GM12878 (cell line): ENCODE data around the gene CDHR2. TPM values are rescaled to one million over a fixed set of nuclear protein-coding genes. Genes with fewer than 3 reads are reported as not detected.
A peak's percentile ranks its signal among the peaks of the same experiment; 100 is the strongest.

ENCODE experiments used
- ATAC-seq: fragments of 200-7000 bp; cut with Tn5 transposase; 3 replicates; pipeline ENCODE4 v1.9.1; 2020; ENCODE audit warnings: mild to moderate bottlenecking, moderate library complexity
- Bru-seq: library from RNA; stranded (reverse); fragments of 400-500 nt; gene quantifications from one replicate; lab custom pipeline; 2021; lab: Mats Ljungman, UMichigan
- BruChase-seq, 2 experiments: library from RNA; stranded (reverse); fragments of 400-500 nt; gene quantifications; one replicate each; lab custom pipeline; 2021; lab: Mats Ljungman, UMichigan
- BruUV-seq: library from RNA; stranded (reverse); fragments of 400-500 nt; replicated peaks from 2 replicates; lab custom pipeline; 2021; lab: Mats Ljungman, UMichigan
- CTCF ChIA-PET: fragments of 300-600 bp; sonication (Branson Sonifier 250); formaldehyde crosslinking; extraction: SDS; loops from one replicate; lab custom pipeline; 2021; ENCODE audit warnings: inconsistent platforms; lab: Yijun Ruan, JAX
- POLR2A ChIA-PET: fragments of 350-600 bp; formaldehyde crosslinking; extraction: SDS; loops from one replicate; lab custom pipeline; 2021; ENCODE audit warnings: inconsistent platforms; lab: Charles Lee
- RAD21 ChIA-PET: fragments of 300-600 bp; sonication (Branson Sonifier 250); formaldehyde crosslinking; loops from one replicate; lab custom pipeline; 2023; ENCODE audit warnings: antibody characterized with exemption; ENCODE audit not compliant: unreplicated experiment; lab: Charles Lee
- SMC1A ChIA-PET: fragments of 300-600 bp; sonication (Branson Sonifier 250); formaldehyde crosslinking; loops from one replicate; lab custom pipeline; 2023; ENCODE audit not compliant: unreplicated experiment, uncharacterized antibody; lab: Charles Lee
- DNase-seq: peaks from one replicate; pipeline ENCODE4 v3.0.0-alpha.2; 2011; ENCODE audit warnings: low read depth, low spot score
- FAIRE-seq: peaks from 3 replicates; lab custom pipeline; 2011; peaks lifted over from hg19 to GRCh38; lab: Jason Lieb, UNC
- H2AFZ ChIP-seq: 2 replicates; pipeline ENCODE4 v1.6.0; 2011; ENCODE audit warnings: low read depth, low read length, control low read depth; ENCODE audit not compliant: control insufficient read depth
- H3K27ac ChIP-seq: 2 replicates; pipeline ENCODE4 v1.5.1; 2011; ENCODE audit warnings: control low read depth; ENCODE audit not compliant: control insufficient read depth, insufficient read depth
- H3K27me3 ChIP-seq, 2 experiments: replicated peaks in 1 of 2; 2 replicates each; pipeline versions ENCODE4 v1.6.0 to v1.6.1; 2011; ENCODE audit warnings: low read length in 1 of 2; ENCODE audit not compliant: control insufficient read depth in 2 of 2, insufficient read depth in 2 of 2
- H3K36me3 ChIP-seq, 2 experiments: 2 replicates each; pipeline ENCODE4 v1.5.1; 2011; ENCODE audit warnings: low read length in 1 of 2; ENCODE audit not compliant: control insufficient read depth in 2 of 2, insufficient read depth in 2 of 2
- H3K4me1 ChIP-seq: 2 replicates; pipeline ENCODE4 v1.6.1; 2011; ENCODE audit warnings: mild to moderate bottlenecking, low read length, moderate library complexity, mixed read lengths; ENCODE audit not compliant: control insufficient read depth, insufficient read depth
- H3K4me2 ChIP-seq: 2 replicates; pipeline ENCODE4 v1.6.0; 2011; ENCODE audit warnings: control low read depth; ENCODE audit not compliant: control insufficient read depth, insufficient read depth
- H3K4me3 ChIP-seq: fragments of 200-600 bp; sonication (generic); 2 replicates; pipeline ENCODE4 v1.5.1; 2016
- H3K79me2 ChIP-seq: 2 replicates; pipeline ENCODE4 v1.6.0; 2011; ENCODE audit warnings: low read length; ENCODE audit not compliant: control insufficient read depth, insufficient read depth
- H3K9ac ChIP-seq: 2 replicates; pipeline ENCODE4 v1.8.0; 2011; ENCODE audit warnings: low read length, control low read depth, mixed read lengths; ENCODE audit not compliant: control insufficient read depth, insufficient read depth
- H3K9me3 ChIP-seq: replicated peaks from 3 replicates; pipeline ENCODE4 v1.5.1; 2011; ENCODE audit warnings: mild to moderate bottlenecking, low read length; ENCODE audit not compliant: control insufficient read depth, insufficient read depth
- H4K20me1 ChIP-seq: 2 replicates; pipeline ENCODE4 v1.6.0; 2011; ENCODE audit not compliant: control insufficient read depth, insufficient read depth
- CHD2 ChIP-seq: IDR thresholded peaks from 2 replicates; pipeline ENCODE4 v1.6.1; 2011; ENCODE audit warnings: low read depth, low read length, improper control_type of control experiment, borderline replicate concordance
- GABPA ChIP-seq: IDR thresholded peaks from 2 replicates; pipeline ENCODE4 v1.6.1; 2014; ENCODE audit warnings: antibody characterized with exemption, low read depth, mild to moderate bottlenecking, inconsistent platforms
- KLF5 ChIP-seq: fragments of 450-650 bp; IDR thresholded peaks from 2 replicates; pipeline ENCODE4 v1.6.1; 2014; ENCODE audit warnings: mild to moderate bottlenecking; ENCODE audit not compliant: partially characterized antibody
- LARP7 ChIP-seq: fragments of 450-650 bp; IDR thresholded peaks from 2 replicates; pipeline ENCODE4 v1.6.1; 2017; ENCODE audit warnings: mild to moderate bottlenecking
- NFXL1 ChIP-seq: fragments of 450-650 bp; IDR thresholded peaks from 2 replicates; pipeline ENCODE4 v1.6.1; 2017; ENCODE audit warnings: antibody characterized with exemption, mild to moderate bottlenecking, borderline replicate concordance
- PML ChIP-seq: IDR thresholded peaks from 2 replicates; pipeline ENCODE4 v1.6.1; 2012; ENCODE audit warnings: low read length, inconsistent platforms
- POU2F2 ChIP-seq: IDR thresholded peaks from 3 replicates; pipeline ENCODE4 v1.6.1; 2011; ENCODE audit warnings: low read depth, mild to moderate bottlenecking, low read length, borderline replicate concordance
- SMARCA5 ChIP-seq: fragments of 450-650 bp; IDR thresholded peaks from 2 replicates; pipeline ENCODE4 v1.6.1; 2017; ENCODE audit warnings: mild to moderate bottlenecking
- SREBF1 ChIP-seq: IDR thresholded peaks from 2 replicates; pipeline ENCODE4 v1.6.1; 2012; ENCODE audit warnings: mild to moderate bottlenecking, low read length
- SRF ChIP-seq, 2 experiments: IDR thresholded peaks; 2 replicates each; pipeline ENCODE4 v1.6.1; 2011; ENCODE audit warnings: low read depth in 2 of 2, low read length in 2 of 2, mild to moderate bottlenecking in 1 of 2, moderate library complexity in 1 of 2
- TCF12 ChIP-seq: IDR thresholded peaks from 2 replicates; pipeline ENCODE4 v1.6.1; 2011; ENCODE audit warnings: low read depth, mild to moderate bottlenecking, low read length
- TCF7 ChIP-seq: IDR thresholded peaks from 2 replicates; pipeline ENCODE4 v1.6.1; 2014; ENCODE audit warnings: antibody characterized with exemption, borderline replicate concordance
- YBX1 ChIP-seq: fragments of 450-650 bp; IDR thresholded peaks from 2 replicates; pipeline ENCODE4 v1.6.1; 2016; ENCODE audit warnings: antibody characterized with exemption
- ZNF384 ChIP-seq: IDR thresholded peaks from 2 replicates; pipeline ENCODE4 v1.6.1; 2012; ENCODE audit warnings: low read depth, mild to moderate bottlenecking, low read length, improper control_type of control experiment, borderline replicate concordance
- WGBS: methylation state at CpG from one replicate; pipeline ENCODE4 v1.1.6; 2016; ENCODE audit warnings: low lambda C conversion rate; ENCODE audit not compliant: insufficient replicate concordance, insufficient coverage; ENCODE audit errors: missing lambda C conversion rate; 5-methylcytosine and 5-hydroxymethylcytosine counted together
- in situ Hi-C: fragments of 300-500 bp; cut with MboI; formaldehyde crosslinking; loops from 9 replicates; pipeline ENCODE4 v1.14.3; 2018; ENCODE audit warnings: mixed read lengths
- intact Hi-C: fragments of 100-400 bp; cut with micrococcal nuclease; formaldehyde crosslinking; loops from one replicate; pipeline ENCODE4 v1.14.2; 2022; ENCODE audit not compliant: unreplicated experiment
- long read RNA-seq, 2 experiments: library from polyadenylated mRNA; unstranded; transcript quantifications; one replicate each; pipeline ENCODE4 v2.0.0, GENCODE V29; 2019 to 2020
- polyA minus RNA-seq, 3 experiments: library from RNA; depleted of rRNA, polyadenylated mRNA; stranded (reverse); fragments of >200 nt; gene quantifications; 2 replicates each; pipeline ENCODE4 v1.2.3, GENCODE V29; 2011
- polyA plus RNA-seq, 11 experiments: library from polyadenylated mRNA; depleted of rRNA in 4 of 11; unstranded in 6 of 11; stranded (reverse) in 5 of 11; fragments of >200 nt; fragmentation: Nextera tagmentation in 4 of 11; fragmentation: Illumina TruSeq in 1 of 11; extraction: Ambion mirVana in 4 of 11; extraction: Trizol in 1 of 11; gene quantifications; 1 replicate in 1 of 11; 2 replicates in 10 of 11; pipeline versions ENCODE4 v1.2.1 to v1.2.3, GENCODE V29; 2011 to 2016; ENCODE audit warnings: inconsistent platforms in 2 of 11, missing spikeins in 2 of 11, low read depth in 1 of 11
- total RNA-seq, 4 experiments: library from RNA; depleted of rRNA in 3 of 4; stranded (reverse); fragments of >200 nt in 3 of 4; fragmentation: Illumina TruSeq in 1 of 4; extraction: Trizol in 1 of 4; gene quantifications; 2 replicates each; pipeline versions ENCODE4 v1.2.1 to v1.2.3, GENCODE V29; 2013 to 2021

The CDHR2 gene
- total RNA-seq (2013; cell fraction: nucleolus; rRNA removed), result 0.15 TPM in 1 of 2 replicates, not detected in the other
- total RNA-seq (2014; rRNA removed) (0.06 TPM in 1 of 2 replicates, not detected in the other), total RNA-seq (2014; rRNA removed; fragmentation: Illumina TruSeq; extraction: Trizol) (0.04 TPM in 1 of 2 replicates, not detected in the other), total RNA-seq (2021) (0.21 and 0.46 TPM in 2 replicates), polyA plus RNA-seq (2011; rRNA removed) (0.03 and 0.10 TPM in 2 replicates), polyA plus RNA-seq (2014; fragmentation: Illumina TruSeq; extraction: Trizol) (not detected in 2 replicates), polyA plus RNA-seq (2014; fragmentation: Nextera tagmentation; extraction: Ambion mirVana) (not detected), polyA plus RNA-seq (2014; rRNA removed) (not detected in 2 replicates), polyA plus RNA-seq (2016; fragmentation: Nextera tagmentation; extraction: Ambion mirVana) (under 1 TPM in 1 of 2 experiments, not detected in 1; 0.19 TPM), polyA minus RNA-seq (2011; rRNA and poly(A)+ RNA removed) (not detected in 2 replicates), Bru-seq, nascent RNA (percentile 24 among the genes with signal in this experiment), BruChase-seq, experiment 1, labeled RNA remaining after a 6-hour chase (percentile 13 among the genes with signal in this experiment), BruChase-seq, experiment 2, labeled RNA remaining after a 2-hour chase (percentile 16 among the genes with signal in this experiment)
- not detected for polyA plus RNA-seq (2011; ENCODE audit: low read depth)
- 0.01 and 0.02 TPM in 2 replicates for polyA plus RNA-seq (2011; cell fraction: cytosol; rRNA removed)
- polyA plus RNA-seq (2011; cell fraction: nucleus; rRNA removed), result 0.06 and 0.40 TPM in 2 replicates
- 0.15 TPM in 1 of 2 replicates, not detected in the other for polyA plus RNA-seq (2012)
- polyA minus RNA-seq (2011; cell fraction: cytosol; rRNA and poly(A)+ RNA removed), result 0.94 TPM in 1 of 2 replicates, not detected in the other
- polyA minus RNA-seq (2011; cell fraction: nucleus; rRNA and poly(A)+ RNA removed), result 0.12 TPM in 1 of 2 replicates, not detected in the other
- long read RNA-seq, experiment 1, result 0 reads
- long read RNA-seq, experiment 2, result 0 reads

- SMC1A ChIA-PET, result no interaction called here
- Histone ChIP-seq H2AFZ (no peak within 1 kb of the TSS), H3K4me2 (no peak within 1 kb of the TSS), H3K9ac (no peak within 1 kb of the TSS), H3K79me2 (no peaks in the 10 kb centered on the region), H3K9me3 (no peaks in the 10 kb centered on the region), H4K20me1 (no peaks in the 10 kb centered on the region), H3K27ac (no peak within 1 kb of the TSS), H3K36me3 (no peaks in the 10 kb centered on the region), H3K27me3 (peaks cover 0 to 2% of the 10 kb centered on the region in 2 experiments; a peak in 2 of 4 replicates), H3K4me3 (no peak within 1 kb of the TSS), H3K4me1 (peaks cover 6% of the 10 kb centered on the region; the same call in 1 of the 2 replicates)
- POLR2A ChIA-PET, result no interaction called here
- intact Hi-C loops, result no loop called here
- DNase-seq (no peak), FAIRE-seq (no peak), ATAC-seq (no peak)
- no TSS peak for BruUV-seq
- in situ Hi-C loops, result no loop called here
- RAD21 ChIA-PET, result no interaction called here
- CTCF ChIA-PET, result interaction anchor here (1.1 kb wide), 1 partner anchor 112 kb away, joined by 4 read pairs; no protein-coding TSS in a partner anchor
- 73% methylated on average over 18 of the region's 18 CpGs for WGBS
- TF ChIP-seq SREBF1 (no peak), TCF12 (no peak), CHD2 (no peak), YBX1 (no peak), ZNF384 (no peak), SRF (IDR thresholded peaks at IDR 0.05; ENCODE audit: low read depth in 2 of 2, low read length in 2 of 2) (no peak), KLF5 (no peak), TCF7 (no peak), LARP7 (no peak), POU2F2 (no peak), NFXL1 (no peak), PML (no peak), SMARCA5 (no peak), GABPA (no peak)
These were observed at the start of gene CDHR2 for GRCh38 chr5:176548967-176549444. CDHR2 (plus strand) TSS chr5:176549342; CDS start chr5:176565353, 16,011 bp downstream.
